Lung microvascular endothelial cell (primary cell): ENCODE results near the gene TRDN. TPM values are rescaled to one million over a fixed set of nuclear protein-coding genes. Genes with fewer than 3 reads are reported as not detected.
"Not testable (repeated sequence)": the region's sequence is repeated elsewhere in the genome, so short reads cannot be mapped to it uniquely, and the experiment has no call there.

Experiments
- DNase-seq, 2 donors: peaks; one replicate each; pipeline versions ENCODE4 v3.0.0 to v3.0.0-alpha.2; 2010; ENCODE audit warnings: low read depth in 2 of 2
- total RNA-seq: library from RNA; depleted of rRNA; stranded (reverse); fragments of >200 nt; gene quantifications from 2 replicates; pipeline ENCODE4 v1.2.1, GENCODE V29; 2014

The TRDN gene
- total RNA-seq, 1 donor from 2014 or later = not detected

DNA sequence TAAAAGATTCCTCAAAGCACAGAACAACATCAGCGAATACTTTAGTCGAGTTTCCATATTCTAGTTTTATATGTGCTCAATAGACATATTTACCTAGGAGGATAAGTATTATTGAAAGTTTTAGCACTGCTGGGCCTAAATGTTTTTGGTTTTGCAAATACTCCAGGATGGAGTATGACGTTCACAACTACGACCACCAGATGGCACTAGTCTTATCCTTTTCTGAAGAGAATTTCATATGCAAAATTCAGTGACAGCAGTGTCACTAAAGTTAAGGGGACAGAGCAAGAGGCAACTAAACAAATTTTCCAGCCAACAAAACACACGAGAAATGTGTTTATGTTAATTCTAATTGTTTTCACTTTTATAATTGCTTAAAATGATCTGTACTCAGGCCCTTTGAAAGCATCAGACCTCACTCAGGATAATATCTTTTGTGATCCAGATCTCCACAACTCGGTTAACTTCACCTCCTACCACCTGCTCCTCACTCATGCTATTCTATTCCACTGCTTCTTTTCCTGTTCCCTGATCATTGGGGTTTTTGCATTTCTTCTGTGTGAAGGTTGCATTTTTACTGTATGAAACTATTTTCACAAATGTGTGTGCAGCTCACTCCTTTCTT is 220.8 kb downstream of the TRDN start:
- DNase-seq = peak; percentile 54 to 76

DNA sequence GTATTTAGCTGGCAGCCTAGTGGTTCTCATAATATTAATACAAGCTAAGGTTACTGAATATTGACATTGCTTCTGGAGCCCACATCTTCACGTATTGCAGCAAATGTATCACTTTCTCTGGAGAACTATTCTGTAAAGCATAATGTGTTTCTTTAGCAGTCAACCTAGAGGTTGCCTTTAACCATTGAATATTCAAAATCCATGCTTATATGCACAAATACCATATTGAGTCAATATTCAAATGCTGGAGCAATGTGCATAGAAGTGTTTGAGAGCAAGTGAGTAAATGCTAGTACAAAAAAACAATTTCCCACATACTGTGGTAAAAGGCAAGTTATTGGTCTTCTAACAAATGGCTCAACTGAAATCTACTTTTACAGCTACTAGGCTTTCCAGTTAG is 231.8 kb downstream of the TRDN start:
- DNase-seq = no peak

DNA sequence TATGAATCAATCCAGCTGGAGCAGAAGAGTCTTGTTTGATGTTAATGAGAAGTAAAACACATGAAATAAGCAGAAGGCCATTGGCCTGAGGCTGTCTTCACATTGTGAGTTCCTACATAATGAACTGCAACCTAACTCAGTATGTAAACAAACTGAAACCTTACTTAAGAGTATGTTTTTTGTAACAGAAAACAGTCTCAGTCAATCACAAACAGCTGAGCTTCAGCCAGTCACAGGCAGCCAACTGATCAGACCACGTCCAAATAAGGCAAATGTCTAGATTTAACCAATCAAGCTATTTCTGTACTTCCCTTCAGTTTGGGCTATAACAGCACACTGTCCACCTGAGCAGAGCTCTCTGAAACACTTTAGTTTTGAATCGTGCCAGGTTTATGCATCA is 234.7 kb downstream of the TRDN start:
- DNase-seq = no peak

DNA sequence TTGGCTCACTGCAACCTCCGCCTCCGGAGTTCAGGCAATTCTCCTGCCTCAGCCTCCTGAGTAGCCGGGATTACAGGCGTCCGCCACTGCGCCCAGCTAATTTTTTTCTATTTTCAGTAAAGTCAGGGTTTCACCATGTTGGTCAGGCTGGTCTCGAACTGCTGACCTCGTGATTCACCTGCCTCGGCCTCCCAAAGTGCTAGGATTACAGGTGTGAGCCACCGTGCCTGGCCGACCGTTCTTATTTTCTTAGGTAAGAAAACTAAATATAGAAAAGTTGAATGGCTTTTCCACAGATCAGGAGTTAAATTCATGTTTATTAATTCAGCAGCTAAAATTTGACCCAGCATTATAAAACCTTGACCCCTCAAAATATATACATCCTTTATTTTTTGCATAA is 238.7 kb downstream of the TRDN start:
- no peak for DNase-seq

DNA sequence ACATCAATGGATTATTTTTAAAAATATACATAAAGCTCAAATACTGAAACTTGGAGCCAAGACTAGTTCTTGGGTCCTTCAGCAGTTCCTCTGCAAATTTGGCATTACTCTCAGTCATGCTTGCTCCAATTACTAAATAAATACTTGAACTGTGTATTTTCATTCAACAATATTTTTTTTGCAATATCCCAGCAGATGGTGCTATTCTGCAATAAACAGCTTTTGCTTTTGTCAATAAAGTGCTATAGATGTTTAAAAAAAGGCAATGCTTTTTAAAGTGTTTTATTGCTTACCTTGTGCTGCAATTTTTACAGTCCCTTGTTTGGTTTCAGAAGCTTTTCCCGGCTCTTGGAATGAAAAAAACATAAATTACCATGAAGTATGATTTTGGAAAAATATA is 243.4 kb downstream of the TRDN start:
- peak in 1 of 2 donors; percentile 15 for DNase-seq

DNA sequence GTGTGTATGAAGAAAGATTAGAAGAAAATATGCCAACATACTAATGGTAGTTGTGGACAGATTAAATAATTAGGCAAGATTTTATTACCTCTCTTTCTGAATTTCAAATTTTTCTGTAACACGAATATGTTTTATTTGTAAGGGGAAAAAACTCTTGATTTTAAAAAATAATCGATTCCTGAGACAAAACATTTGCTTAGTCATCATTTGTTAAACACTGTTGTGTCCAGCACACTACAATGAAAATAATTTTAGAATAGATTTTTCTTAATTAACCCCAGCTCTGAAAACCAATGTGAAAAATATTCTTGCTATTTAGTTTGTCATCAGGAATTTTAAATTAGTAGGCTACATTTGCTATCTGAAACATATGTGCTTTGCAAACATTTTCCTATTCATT is 253.0 kb downstream of the TRDN start:
- DNase-seq = no peak

DNA sequence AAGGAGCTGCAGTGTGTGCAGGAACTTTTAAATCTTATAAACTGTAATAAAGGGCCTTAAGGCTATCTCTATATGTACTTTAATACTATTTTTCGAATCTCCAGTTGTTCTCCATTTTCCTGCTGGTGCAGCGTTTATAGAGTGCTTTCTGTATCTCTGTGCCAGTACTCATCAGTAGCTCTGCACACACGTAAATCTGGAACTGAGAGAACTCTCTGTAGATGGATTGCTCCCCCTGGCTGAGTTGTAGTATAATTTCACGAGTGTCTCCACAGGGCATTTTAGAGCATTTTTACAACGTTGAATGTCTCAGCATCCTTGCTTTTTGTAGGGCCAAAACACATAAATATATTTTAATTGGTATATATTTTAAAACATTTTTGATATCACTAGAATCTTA is 256.5 kb downstream of the TRDN start:
- peak in 1 of 2 donors; percentile 5 for DNase-seq

DNA sequence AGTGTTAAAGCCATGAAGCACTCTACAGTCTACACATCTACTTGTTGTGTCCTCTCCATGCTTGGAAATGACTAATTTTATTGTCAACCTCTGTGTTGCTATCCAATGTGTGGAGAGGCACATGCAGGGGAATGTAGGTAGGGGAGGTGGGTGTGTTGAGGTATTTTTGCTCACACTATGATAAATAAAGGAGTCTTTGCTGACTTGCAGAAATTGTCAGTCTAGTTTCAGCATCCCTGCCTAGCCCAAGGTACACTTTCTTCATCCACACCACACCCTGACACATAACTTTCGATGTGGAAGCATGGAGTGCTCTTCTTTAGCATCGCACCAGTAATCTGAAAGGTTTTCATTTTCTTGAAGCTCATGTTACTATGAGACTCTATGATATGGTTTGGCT is 264.0 kb downstream of the TRDN start:
- DNase-seq = no peak

DNA sequence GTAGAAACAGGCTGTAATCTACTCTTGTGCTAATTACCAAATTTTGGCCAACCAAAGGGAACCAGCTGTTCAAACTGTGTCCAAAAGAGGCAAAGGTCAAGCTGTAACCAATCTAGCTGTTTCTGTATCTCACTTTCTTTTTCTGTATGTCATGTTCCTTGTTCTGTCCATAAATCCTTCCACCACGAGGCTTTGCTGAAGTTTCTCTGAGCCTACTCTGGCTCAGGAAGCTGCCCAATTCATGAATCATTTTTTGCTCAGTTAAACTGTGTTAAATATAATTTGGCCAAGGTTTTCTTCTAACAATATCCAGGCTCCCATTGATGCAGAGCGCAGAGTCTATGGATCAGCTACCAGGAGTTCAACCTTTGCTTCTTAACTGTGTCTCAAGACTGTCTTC is 272.8 kb downstream of the TRDN start:
- no peak for DNase-seq

DNA sequence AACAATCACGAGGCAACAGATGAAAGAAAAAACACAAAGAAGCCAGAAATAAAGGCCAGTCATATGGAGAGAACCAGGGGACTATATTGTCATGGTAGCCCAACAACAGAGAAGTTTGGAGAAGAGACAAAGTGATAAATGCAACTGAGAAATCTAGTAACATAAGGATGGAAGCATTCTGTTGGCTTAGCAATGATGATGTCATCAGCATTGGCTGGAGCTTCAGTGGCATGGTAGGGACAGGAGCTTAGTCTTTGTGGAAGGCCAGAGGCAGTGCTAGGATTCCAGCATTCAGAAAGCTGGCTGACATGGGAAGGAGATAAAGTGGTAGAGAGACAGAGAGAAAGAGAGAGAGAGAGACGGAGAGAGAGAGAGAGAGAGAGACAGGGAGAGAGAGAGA is 276.4 kb downstream of the TRDN start:
- no peak for DNase-seq

DNA sequence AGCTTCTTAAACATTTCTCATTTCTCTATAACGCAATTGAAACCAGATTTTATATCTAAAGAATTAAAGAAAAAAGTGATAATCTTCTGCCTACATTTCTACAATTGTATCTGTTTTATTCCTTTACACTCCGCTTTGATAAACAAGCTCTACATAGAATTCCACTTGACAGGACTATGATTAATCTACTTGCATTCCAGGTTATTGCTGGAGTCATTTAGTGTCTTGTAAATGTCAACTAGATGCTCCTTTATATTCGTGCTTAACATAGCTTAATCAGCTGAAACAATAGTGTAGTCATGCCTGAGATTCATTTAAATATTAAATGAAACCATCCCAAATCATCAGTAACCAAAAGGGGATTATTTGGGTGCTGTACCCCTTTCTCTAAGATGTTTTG is 284.0 kb downstream of the TRDN start:
- DNase-seq = no peak

DNA sequence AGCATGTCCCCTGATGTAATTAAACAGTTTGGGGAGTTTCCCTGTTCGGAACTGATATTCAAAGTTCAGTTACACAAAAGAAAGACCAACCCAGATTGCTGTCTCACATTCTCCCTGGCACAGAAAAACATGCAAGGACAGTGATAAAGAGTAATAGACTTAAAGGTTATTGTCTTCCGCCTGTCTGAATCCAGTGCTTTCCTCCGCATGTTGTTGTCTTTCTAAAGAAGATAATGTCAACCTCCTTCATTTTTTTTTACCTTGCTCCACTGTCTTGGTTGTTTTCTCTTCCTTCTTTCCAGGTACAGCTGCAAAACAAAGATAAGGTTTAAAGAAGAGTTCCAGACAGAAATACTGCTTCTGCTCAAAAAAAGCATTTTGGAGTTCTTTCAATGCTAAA is 284.5 kb downstream of the TRDN start:
- DNase-seq = no peak

DNA sequence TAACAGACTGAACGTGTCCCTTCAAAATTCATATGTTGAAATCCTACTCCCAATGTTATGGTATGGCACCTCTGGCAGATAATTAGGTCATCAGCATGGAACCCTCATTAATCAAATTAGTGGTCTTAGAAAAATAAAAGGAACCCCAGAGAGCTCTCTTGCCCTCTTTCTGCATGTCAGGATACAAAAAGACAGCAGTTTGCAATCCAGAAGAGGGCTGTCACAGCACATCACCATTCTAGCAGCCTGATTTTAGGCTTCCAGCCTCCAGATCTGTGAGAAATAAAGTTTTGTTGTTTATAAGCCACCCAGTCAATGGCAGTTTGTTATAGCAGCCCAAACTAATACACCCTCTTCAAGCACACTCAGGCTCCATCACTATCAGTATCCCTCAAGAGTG is 292.9 kb downstream of the TRDN start:
- no peak for DNase-seq

DNA sequence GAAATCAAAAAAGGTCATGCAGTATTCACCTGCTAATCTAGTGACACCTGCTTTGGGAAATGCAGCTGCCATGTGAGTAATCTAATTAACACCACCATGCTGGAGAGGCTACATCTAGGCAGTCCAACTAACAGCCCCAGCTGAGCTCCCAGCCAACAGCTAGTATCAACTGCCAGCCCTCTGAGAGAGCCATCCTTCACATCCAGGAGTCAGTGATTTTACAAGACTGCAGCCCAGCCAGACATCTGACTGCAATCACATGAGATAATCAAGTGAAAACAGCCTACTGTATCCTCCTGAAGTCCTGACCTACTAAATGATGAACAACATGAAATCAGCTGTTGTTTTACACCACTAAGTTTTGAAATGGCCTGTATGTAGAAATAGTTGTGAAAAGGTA is 298.4 kb downstream of the TRDN start:
- no peak for DNase-seq

DNA sequence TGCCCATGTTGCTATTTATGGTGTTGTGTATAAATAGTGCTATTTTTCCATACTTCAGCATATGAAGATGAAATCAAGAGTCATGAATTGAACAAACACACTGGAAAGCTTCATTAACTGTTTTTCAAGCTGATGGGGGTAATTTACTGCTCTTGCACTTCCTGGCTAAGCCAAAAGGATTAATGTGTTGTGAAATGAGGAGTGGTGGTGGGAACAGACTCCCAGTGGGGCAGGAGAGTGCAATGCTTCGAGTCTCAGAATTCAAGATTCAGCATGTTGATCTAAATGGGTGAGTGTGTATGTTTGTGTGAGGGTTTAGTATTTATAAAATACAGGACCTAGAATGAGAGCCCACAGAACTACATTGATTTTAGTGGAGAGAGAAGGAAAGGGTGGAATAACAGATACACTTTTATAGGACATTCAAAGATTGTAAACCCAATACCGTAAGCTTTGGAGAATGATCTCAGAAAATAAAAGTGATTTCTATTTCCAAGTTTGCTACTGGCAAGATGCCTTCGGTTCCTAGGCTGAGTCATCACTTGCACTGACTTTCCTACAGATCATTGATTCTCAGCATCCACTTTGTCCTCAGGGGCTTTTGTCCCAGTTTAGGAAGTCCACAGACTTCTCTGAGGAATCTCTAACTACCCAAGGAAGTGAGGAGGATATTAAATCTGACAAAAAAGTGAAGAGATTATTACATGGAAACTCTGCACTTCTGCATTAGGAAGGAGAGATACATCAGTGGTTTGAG is 303.6 kb downstream of the TRDN start:
- DNase-seq = no peak

DNA sequence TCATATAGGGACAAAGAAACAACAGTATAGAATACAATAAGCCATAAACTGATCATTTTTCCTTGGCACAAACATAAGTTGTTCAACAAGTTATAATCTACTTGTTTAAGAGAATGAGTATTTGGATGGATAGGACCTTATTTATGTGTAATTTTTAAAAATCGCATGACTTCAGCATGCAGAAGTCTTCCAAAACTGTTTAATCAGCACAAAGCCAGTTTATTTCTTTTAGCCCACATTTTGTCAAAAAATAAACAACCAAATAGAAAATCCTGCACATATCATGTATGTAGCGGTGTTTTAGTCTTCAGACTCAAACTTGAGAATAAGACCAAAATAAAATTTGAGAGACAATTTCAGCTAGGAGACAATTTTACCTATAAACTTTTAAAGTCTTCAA is 304.7 kb downstream of the TRDN start:
- DNase-seq = no peak

DNA sequence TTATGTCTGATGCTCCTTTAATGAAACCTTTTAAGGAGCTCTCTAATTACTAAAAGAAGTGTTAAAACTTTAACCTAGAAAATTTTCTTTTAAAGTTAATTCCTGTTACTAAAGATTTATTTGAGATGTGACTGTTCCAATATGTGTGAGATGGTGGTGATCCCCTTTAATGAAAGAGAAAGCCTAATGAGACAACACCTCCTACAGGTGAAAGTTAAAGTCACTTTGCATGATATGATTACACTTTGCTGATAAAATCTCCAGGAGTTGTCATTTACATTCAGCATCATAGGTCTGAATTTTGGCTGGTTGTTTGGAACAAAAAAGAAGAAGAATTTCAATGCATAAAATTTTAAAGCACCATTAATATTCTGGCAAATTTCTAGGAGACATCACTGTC is 307.4 kb downstream of the TRDN start:
- no peak for DNase-seq

DNA sequence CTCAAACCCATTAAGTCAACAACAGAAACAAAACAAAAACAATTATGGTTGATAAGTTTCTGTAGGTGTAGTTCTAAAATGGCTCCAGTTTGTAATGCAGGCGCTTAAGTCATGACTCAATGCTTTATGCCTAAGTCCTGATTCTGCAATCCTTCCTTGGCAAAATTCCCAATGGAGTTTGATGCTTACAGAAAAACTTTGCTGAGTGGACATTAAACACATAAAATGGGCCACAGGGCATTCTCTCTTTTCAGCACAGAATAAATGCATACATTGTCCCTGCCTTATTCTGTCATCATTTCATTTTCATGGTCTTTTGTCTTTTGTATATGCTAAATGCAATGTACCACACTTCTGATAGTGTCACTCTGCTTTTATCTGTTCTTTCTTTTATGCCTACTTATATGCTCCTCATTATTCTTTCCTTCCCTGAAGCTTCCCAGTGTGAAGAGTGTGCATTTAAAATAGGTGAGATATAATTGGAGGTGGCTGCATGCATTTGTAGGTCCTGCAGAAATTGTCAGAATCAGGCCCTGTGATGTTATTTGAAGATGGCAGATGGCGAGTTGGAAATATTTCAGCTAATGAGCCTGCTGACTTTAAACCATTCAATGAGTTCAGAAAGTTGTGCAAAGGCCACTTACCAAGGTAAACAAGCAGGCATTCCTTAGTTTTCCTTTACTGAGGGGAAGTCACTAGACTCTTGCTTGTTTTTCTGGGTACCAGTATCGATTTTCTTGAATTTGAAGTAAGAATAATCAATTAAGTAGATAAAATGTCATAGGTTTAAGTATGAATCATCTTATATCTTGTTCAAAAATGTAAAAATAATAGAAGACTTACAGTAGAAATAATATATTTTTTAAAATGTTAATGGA is 313.1 kb downstream of the TRDN start:
- DNase-seq = no peak

DNA sequence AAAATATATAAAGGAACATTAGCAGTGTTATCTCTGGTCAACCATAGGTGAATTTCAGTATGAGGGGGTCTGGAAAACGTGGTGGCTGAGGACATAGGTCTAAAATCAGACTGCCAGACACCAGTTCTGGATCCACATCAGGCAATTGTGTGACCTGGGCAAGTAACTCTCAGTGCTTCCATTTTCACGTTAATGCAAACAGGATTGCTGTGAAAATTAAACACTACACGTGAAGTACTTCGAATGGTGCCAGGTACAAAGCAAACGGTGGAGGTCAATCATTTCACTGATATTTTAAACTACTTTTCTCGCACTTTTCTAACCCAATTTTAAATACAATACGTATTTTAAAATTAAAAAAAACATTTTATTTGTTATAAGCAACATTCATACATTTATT is 315.7 kb downstream of the TRDN start:
- no peak for DNase-seq

DNA sequence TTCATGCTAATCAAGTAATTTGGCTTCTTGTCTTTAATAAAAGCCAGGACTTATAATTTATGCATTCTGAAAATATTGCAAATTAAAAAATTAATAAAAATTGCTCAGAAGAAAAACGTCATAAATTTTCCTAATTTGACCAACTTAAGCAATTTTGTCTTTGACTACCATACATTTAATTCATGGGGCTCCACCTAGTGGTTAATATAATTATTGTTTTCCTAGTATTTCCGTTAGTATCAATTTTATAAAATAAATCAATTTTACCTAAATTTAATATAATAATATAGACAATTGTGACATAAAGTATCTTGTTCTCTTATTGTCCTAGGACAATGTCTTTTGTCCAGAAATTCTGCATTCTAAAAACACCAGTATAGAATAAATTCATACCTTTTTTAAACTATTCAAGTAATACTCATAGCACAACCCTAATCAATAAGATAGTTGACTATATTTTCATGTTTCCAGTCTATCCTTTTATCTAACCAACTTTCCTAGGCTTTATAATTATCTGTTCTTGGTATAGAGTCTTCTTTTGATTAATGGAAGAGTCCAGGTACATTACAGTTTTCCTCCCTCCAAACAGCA is 319.9 kb downstream of the TRDN start:
- peak; percentile 21 to 35 for DNase-seq

DNA sequence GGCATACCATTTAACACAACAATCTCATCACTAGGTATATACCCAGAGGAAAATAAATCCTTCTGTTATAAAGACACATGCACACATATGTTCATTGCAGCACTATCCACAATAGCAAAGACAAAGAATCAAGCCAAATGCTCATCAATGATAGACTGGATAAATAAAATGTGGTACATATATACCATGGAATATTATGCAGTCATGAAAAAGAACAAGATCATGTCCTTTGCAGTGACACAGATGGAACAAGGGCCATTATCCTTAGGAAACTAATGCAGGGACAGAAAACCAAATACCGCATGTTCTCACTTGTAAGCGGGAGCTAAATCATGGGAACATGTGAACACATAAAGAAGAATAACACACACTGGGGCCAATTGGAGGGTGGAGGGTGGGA is 322.3 kb downstream of the TRDN start:
- not testable (repeated sequence) for DNase-seq

DNA sequence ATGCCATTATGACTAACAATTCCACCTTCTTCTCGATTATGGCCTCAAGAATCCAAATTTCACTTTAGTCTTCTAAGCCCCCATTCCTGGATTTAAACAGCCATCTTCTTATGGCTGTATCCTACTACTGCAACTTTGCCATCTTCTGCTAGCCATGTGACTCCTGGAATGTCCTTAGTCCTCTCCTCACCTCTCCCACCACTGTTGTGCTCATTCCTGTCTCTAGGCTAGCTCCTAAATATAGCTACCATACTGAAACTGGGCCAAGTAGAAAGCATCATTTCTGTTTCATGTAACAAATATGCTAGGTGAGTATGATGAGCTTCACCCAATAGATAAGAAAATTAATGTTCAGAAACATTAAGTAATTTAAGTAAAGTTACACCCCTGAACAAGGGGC is 327.6 kb downstream of the TRDN start:
- no peak for DNase-seq
